GM12891 (cell line): ENCODE results near the gene WBP1L.

ENCODE experiments used
- POLR2A ChIP-seq: IDR thresholded peaks from 2 replicates; pipeline ENCODE4 v1.6.1; 2011; ENCODE audit warnings: low read depth, low read length, control low read depth
- POLR2AphosphoS5 ChIP-seq: IDR thresholded peaks from 2 replicates; pipeline ENCODE4 v1.6.1; 2011; ENCODE audit warnings: low read depth, low read length, control low read depth
- POU2F2 ChIP-seq: IDR thresholded peaks from 2 replicates; pipeline ENCODE4 v1.6.1; 2011; ENCODE audit warnings: low read depth, mild to moderate bottlenecking, control low read depth, low read length, moderate library complexity
- SPI1 ChIP-seq: IDR thresholded peaks from 2 replicates; pipeline ENCODE4 v1.6.1; 2011; ENCODE audit warnings: low read depth, low read length, control low read depth
- TAF1 ChIP-seq: IDR thresholded peaks from 2 replicates; pipeline ENCODE4 v1.6.1; 2011; ENCODE audit warnings: low read depth, low read length, control low read depth

GRCh38 chr10:102712843-102713538, 30.8 kb upstream of the WBP1L start:
- TF ChIP-seq POLR2A (no peak), SPI1 (no peak), TAF1 (no peak), POU2F2 (no peak), POLR2AphosphoS5 (no peak)
